K562 (cell line): Measurements from ENCODE around the gene ZNF69. TPM values are rescaled to one million over a fixed set of nuclear protein-coding genes. Genes with fewer than 3 reads are reported as not detected.
A peak's percentile ranks its signal among the peaks of the same experiment; 100 is the strongest.

Experiments
- ATAC-seq: fragments of 200-7000 bp; cut with Tn5 transposase; 3 replicates; pipeline ENCODE4 v1.9.1; 2020; ENCODE audit warnings: moderate library complexity
- BruUV-seq: library from RNA; stranded (reverse); fragments of 400-500 nt; replicated peaks from 2 replicates; lab custom pipeline; 2021; lab: Mats Ljungman, UMichigan
- CTCF ChIA-PET: fragments of 300-600 bp; formaldehyde crosslinking; extraction: SDS; loops from one replicate; lab custom pipeline; 2021; ENCODE audit warnings: low intra/inter-chr PET ratio; lab: Yijun Ruan, JAX
- POLR2A ChIA-PET: fragments of 300-600, 350-650 bp; sonication (Branson Sonifier 250); formaldehyde crosslinking; extraction: SDS; loops from one replicate; lab custom pipeline; 2021; ENCODE audit warnings: antibody characterized with exemption, inconsistent platforms; lab: Yijun Ruan, JAX
- DNase-seq, 4 experiments: peaks; one replicate each; pipeline versions ENCODE4 v3.0.0 to v3.0.0-alpha.2; 2011 to 2018; ENCODE audit warnings: low spot score in 3 of 4, mixed read lengths in 3 of 4; ENCODE audit errors: extremely low read depth in 1 of 4
- FAIRE-seq: peaks from 2 replicates; lab custom pipeline; 2011; peaks lifted over from hg19 to GRCh38; lab: Jason Lieb, UNC
- H2AFZ ChIP-seq: 2 replicates; pipeline ENCODE4 v1.6.0; 2011; ENCODE audit warnings: low read depth, low read length, control low read depth, inconsistent platforms
- H3K27ac ChIP-seq: fragments of 200-600 bp; 3 replicates; pipeline ENCODE4 v1.8.0; 2011; ENCODE audit warnings: low read depth, mild to moderate bottlenecking, control low read depth, inconsistent platforms, low read length, moderate library complexity, mixed read lengths; ENCODE audit errors: extremely low read depth
- H3K27me3 ChIP-seq, 2 experiments: fragments of 300-600 bp in 1 of 2; 2 replicates in 1 of 2; 3 replicates in 1 of 2; pipeline versions ENCODE4 v1.6.0 to v1.8.0; 2011; ENCODE audit warnings: inconsistent platforms in 2 of 2, low read length in 2 of 2, mild to moderate bottlenecking in 1 of 2, mixed read lengths in 1 of 2, moderate library complexity in 1 of 2; ENCODE audit not compliant: control insufficient read depth in 2 of 2, insufficient read depth in 2 of 2
- H3K36me3 ChIP-seq: fragments of 300-600 bp; 3 replicates; pipeline ENCODE4 v1.8.0; 2011; ENCODE audit warnings: mild to moderate bottlenecking, low read length, inconsistent platforms; ENCODE audit not compliant: control insufficient read depth, insufficient read depth
- H3K4me1 ChIP-seq, 2 experiments: fragments of 200-600 bp in 1 of 2; replicated peaks in 1 of 2; 2 replicates in 1 of 2; 3 replicates in 1 of 2; pipeline versions ENCODE4 v1.5.1 to v1.8.0; 2011; ENCODE audit warnings: inconsistent platforms in 2 of 2, low read length in 2 of 2, mild to moderate bottlenecking in 1 of 2, mixed read lengths in 1 of 2, moderate library complexity in 1 of 2; ENCODE audit not compliant: control insufficient read depth in 2 of 2, insufficient read depth in 2 of 2
- H3K4me2 ChIP-seq: 2 replicates; pipeline ENCODE4 v1.6.1; 2011; ENCODE audit warnings: low read length, control low read depth, inconsistent platforms, mixed read lengths; ENCODE audit not compliant: insufficient read depth
- H3K4me3 ChIP-seq: fragments of 200-600 bp; sonication (generic), shearing (Covaris generic); 2 replicates; pipeline ENCODE4 v1.5.1; 2016; ENCODE audit warnings: control low read depth, inconsistent platforms
- H3K79me2 ChIP-seq: fragments of 200-600 bp; 3 replicates; pipeline ENCODE4 v1.8.0; 2011; ENCODE audit warnings: low read length, inconsistent platforms; ENCODE audit not compliant: control insufficient read depth, insufficient read depth
- H3K9ac ChIP-seq, 2 experiments: 2 replicates each; pipeline versions ENCODE4 v1.6.0 to v1.6.1; 2011; ENCODE audit warnings: low read depth in 2 of 2, low read length in 2 of 2, control low read depth in 1 of 2, inconsistent platforms in 1 of 2, mild to moderate bottlenecking in 1 of 2, mixed read lengths in 1 of 2; ENCODE audit not compliant: insufficient read depth in 1 of 2
- H3K9me1 ChIP-seq: one replicate; pipeline ENCODE4 v1.6.0; 2011; ENCODE audit warnings: inconsistent platforms, mild to moderate bottlenecking, low read length, moderate library complexity; ENCODE audit not compliant: control insufficient read depth, insufficient read depth
- H3K9me3 ChIP-seq: replicated peaks from 2 replicates; pipeline ENCODE4 v1.5.1; 2011; ENCODE audit warnings: low read depth, low read length, inconsistent platforms; ENCODE audit not compliant: control insufficient read depth, insufficient read depth
- H4K20me1 ChIP-seq: replicated peaks from 2 replicates; pipeline ENCODE4 v1.6.1; 2011; ENCODE audit warnings: low read length, inconsistent platforms, mixed read lengths; ENCODE audit not compliant: control insufficient read depth, insufficient read depth
- BDP1 ChIP-seq: IDR thresholded peaks from 3 replicates; pipeline ENCODE4 v1.6.1; 2011; ENCODE audit not compliant: insufficient read length, insufficient read depth
- C11orf30 ChIP-seq: fragments of 450-650 bp; IDR thresholded peaks from 2 replicates; pipeline ENCODE4 v1.6.1; 2016; ENCODE audit warnings: low read depth, mild to moderate bottlenecking
- CEBPG ChIP-seq, 3 experiments: fragments of 200-800 bp in 1 of 3; sonication (Bioruptor generic) in 1 of 3; sonication (generic) in 1 of 3; formaldehyde crosslinking in 1 of 3; IDR thresholded peaks in 2 of 3; conservative IDR thresholded peaks in 1 of 3; 2 replicates each; pipeline versions ENCODE4 v1.6.1 to v1.8.0; 2016 to 2022; ENCODE audit warnings: missing compliant biosample characterization in 2 of 3, missing genetic modification characterization in 2 of 3, mild to moderate bottlenecking in 1 of 3, missing genetic modification reagents in 1 of 3
- NFE2L1 ChIP-seq: fragments of 450-650 bp; IDR thresholded peaks from 2 replicates; pipeline ENCODE4 v1.6.1; 2016; ENCODE audit warnings: missing genetic modification characterization, low read depth, mild to moderate bottlenecking, missing compliant biosample characterization, moderate library complexity, borderline replicate concordance
- SIRT6 ChIP-seq: IDR thresholded peaks from one replicate; pipeline ENCODE4 v1.6.1; 2012; ENCODE audit warnings: low read depth, mild to moderate bottlenecking, control low read depth, inconsistent platforms, low read length, moderate library complexity
- SMC3 ChIP-seq: conservative IDR thresholded peaks from 2 replicates; pipeline ENCODE4 v1.6.1; 2011; ENCODE audit warnings: low read depth, low read length, improper control_type of control experiment; ENCODE audit not compliant: insufficient read depth
- SREBF2 ChIP-seq: sonication (generic); formaldehyde crosslinking; IDR thresholded peaks from 2 replicates; pipeline ENCODE4 v1.4.0; 2020; ENCODE audit warnings: mild to moderate bottlenecking, missing genetic modification reagents
- TRIM24 ChIP-seq, 2 experiments: fragments of 450-650 bp; IDR thresholded peaks; 2 replicates each; pipeline ENCODE4 v1.6.1; 2016
- ZBED1 ChIP-seq: IDR thresholded peaks from 2 replicates; pipeline ENCODE4 v1.6.1; 2014
- ZNF316 ChIP-seq: fragments of 450-650 bp; IDR thresholded peaks from 2 replicates; pipeline ENCODE4 v1.6.1; 2016
- ZNF384 ChIP-seq: IDR thresholded peaks from 2 replicates; pipeline ENCODE4 v1.6.1; 2012; ENCODE audit warnings: low read depth, low read length, improper control_type of control experiment
- ZNF41 ChIP-seq: fragments of 250-450 bp; sonication (Bioruptor Pico); conservative IDR thresholded peaks from 2 replicates; pipeline ENCODE4 v1.4.0; 2020; ENCODE audit warnings: mild to moderate bottlenecking
- ZSCAN32 ChIP-seq: fragments of 450-650 bp; formaldehyde crosslinking; IDR thresholded peaks from 2 replicates; pipeline ENCODE4 v1.4.0; 2020; ENCODE audit warnings: mild to moderate bottlenecking, moderate library complexity
- WGBS: fragments of 100-300 bp; shearing (Covaris generic); methylation state at CpG from one replicate; pipeline ENCODE4 v1.1.6; 2016; ENCODE audit warnings: low coverage, mixed read lengths; ENCODE audit not compliant: insufficient coverage; ENCODE audit errors: missing lambda C conversion rate; 5-methylcytosine and 5-hydroxymethylcytosine counted together
- in situ Hi-C: fragments of 300-500 bp; cut with MboI; formaldehyde crosslinking; loops from 4 replicates; pipeline ENCODE4 v1.15.0; 2018; ENCODE audit warnings: inconsistent platforms, mixed read lengths
- intact Hi-C: fragments of 100-400 bp; cut with micrococcal nuclease; formaldehyde crosslinking; loops from 2 replicates; pipeline ENCODE4 v1.14.2; 2022
- polyA plus RNA-seq, 8 experiments: library from polyadenylated mRNA; depleted of rRNA in 4 of 8; stranded (reverse) in 5 of 8; unstranded in 3 of 8; fragments of >200 nt; fragmentation: Nextera tagmentation in 2 of 8; fragmentation: Illumina TruSeq in 1 of 8; extraction: Ambion mirVana in 2 of 8; extraction: Trizol in 1 of 8; gene quantifications; 2 replicates each; pipeline versions ENCODE4 v1.2.1 to v1.2.3, GENCODE V29; 2011 to 2014; ENCODE audit warnings: inconsistent platforms in 1 of 8, missing spikeins in 1 of 8
- total RNA-seq, 7 experiments: library from RNA; depleted of rRNA in 6 of 7; stranded (reverse); fragments of >200 nt in 6 of 7; fragmentation: Illumina TruSeq in 2 of 7; extraction: Trizol in 2 of 7; gene quantifications; 2 replicates each; pipeline versions ENCODE4 v1.2.1 to v1.2.3, GENCODE V29; 2011 to 2021; ENCODE audit warnings: low replicate concordance in 1 of 7
- TF ChIP-seq, protein P1 (sequence below), 2 experiments: fragments of 450-650 bp in 1 of 2; sonication (generic) in 1 of 2; formaldehyde crosslinking in 1 of 2; IDR thresholded peaks in 1 of 2; conservative IDR thresholded peaks in 1 of 2; 2 replicates each; pipeline versions ENCODE4 v1.6.1 to v1.8.1; 2016 to 2023; ENCODE audit warnings: mild to moderate bottlenecking in 2 of 2, moderate library complexity in 2 of 2, inconsistent platforms in 1 of 2, missing genetic modification reagents in 1 of 2
- TF ChIP-seq, protein P2 (sequence below), 2 experiments: fragments of 150-350 bp in 1 of 2; IDR thresholded peaks; 2 replicates each; pipeline ENCODE4 v1.6.1; 2012 to 2016; ENCODE audit warnings: low read depth in 2 of 2, low read length in 2 of 2, mild to moderate bottlenecking in 1 of 2, moderate library complexity in 1 of 2
- TF ChIP-seq, protein P3 (sequence below): sonication (generic); formaldehyde crosslinking; IDR thresholded peaks from 2 replicates; pipeline ENCODE4 v1.4.0; 2020; ENCODE audit warnings: mild to moderate bottlenecking, missing genetic modification reagents

The ZNF69 gene
- total and polyA plus RNA-seq, 9 of the 15 experiments (the other 6 are each of a cell fraction or from before 2014, with no cell fraction given) = 2.3 to 5.4 (median 3.6) TPM

DNA sequence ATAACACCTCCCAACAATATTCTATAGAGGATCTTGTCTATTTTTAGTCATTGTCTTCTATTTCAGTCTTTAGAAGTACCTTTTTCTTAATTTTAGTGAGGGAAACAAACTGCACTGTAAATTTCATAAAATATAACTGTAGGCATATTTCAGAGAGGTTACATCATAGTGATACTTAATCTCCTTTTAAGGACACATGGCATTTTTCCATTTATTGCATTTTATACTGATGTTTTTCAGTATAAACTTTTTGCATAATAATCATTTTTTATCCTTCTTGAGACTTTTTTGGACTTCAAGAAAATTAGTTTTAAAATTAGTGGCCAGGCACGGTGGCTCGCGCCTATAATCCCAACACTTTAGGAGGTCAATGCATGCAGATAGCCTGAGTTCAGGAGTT, 43.9 kb downstream of the ZNF69 start:
- no TSS peak for BruUV-seq
- Histone ChIP-seq H3K4me2 (no peak overlapping the region), H4K20me1 (no peaks in the 10 kb centered on the region), H3K4me3 (no peak overlapping the region), H3K79me2 (peaks cover 78% of the 10 kb centered on the region), H3K9ac (no peak overlapping the region), H3K4me1 (peaks cover 0 to under 1% of the 10 kb centered on the region in 2 experiments; a peak in 2 of 5 replicates), H2AFZ (no peak overlapping the region), H3K27ac (no peak overlapping the region), H3K36me3 (peaks cover 46% of the 10 kb centered on the region), H3K9me3 (peaks cover 2% of the 10 kb centered on the region; the same call in 1 of the 2 replicates), H3K9me1 (no peaks in the 10 kb centered on the region), H3K27me3 (no peaks in the 10 kb centered on the region)
- DNase-seq (no peak), FAIRE-seq (no peak), ATAC-seq (no peak)
- POLR2A ChIA-PET = no interaction called here
- WGBS = 100% methylated on average over 3 of the region's 3 CpGs
- no peak for TF ChIP-seq ZBED1
- TF ChIP-seq, protein P1, sequence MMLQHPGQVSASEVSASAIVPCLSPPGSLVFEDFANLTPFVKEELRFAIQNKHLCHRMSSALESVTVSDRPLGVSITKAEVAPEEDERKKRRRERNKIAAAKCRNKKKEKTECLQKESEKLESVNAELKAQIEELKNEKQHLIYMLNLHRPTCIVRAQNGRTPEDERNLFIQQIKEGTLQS (IDR thresholded peaks at IDR 0.05) = 0 out of 2 replicates have a peak, but pooled peaks have one; percentile 12
- TF ChIP-seq, protein P1 (CRISPR knock-in tag; conservative IDR thresholded peaks at IDR 0.05) = no peak
- TF ChIP-seq TRIM24 (IDR thresholded peaks at IDR 0.05) = peak; percentile 52 to 85; a peak in 2 of 4 replicates
- TF ChIP-seq ZNF384 = no peak
- TF ChIP-seq, protein P2, sequence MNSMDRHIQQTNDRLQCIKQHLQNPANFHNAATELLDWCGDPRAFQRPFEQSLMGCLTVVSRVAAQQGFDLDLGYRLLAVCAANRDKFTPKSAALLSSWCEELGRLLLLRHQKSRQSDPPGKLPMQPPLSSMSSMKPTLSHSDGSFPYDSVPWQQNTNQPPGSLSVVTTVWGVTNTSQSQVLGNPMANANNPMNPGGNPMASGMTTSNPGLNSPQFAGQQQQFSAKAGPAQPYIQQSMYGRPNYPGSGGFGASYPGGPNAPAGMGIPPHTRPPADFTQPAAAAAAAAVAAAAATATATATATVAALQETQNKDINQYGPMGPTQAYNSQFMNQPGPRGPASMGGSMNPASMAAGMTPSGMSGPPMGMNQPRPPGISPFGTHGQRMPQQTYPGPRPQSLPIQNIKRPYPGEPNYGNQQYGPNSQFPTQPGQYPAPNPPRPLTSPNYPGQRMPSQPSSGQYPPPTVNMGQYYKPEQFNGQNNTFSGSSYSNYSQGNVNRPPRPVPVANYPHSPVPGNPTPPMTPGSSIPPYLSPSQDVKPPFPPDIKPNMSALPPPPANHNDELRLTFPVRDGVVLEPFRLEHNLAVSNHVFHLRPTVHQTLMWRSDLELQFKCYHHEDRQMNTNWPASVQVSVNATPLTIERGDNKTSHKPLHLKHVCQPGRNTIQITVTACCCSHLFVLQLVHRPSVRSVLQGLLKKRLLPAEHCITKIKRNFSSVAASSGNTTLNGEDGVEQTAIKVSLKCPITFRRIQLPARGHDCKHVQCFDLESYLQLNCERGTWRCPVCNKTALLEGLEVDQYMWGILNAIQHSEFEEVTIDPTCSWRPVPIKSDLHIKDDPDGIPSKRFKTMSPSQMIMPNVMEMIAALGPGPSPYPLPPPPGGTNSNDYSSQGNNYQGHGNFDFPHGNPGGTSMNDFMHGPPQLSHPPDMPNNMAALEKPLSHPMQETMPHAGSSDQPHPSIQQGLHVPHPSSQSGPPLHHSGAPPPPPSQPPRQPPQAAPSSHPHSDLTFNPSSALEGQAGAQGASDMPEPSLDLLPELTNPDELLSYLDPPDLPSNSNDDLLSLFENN (IDR thresholded peaks at IDR 0.05; ENCODE audit: low read depth in 2 of 2, low read length in 2 of 2) = no peak
- TF ChIP-seq SREBF2 (CRISPR knock-in tag) = no peak
- no peak for TF ChIP-seq ZSCAN32
- TF ChIP-seq SIRT6 = no peak
- no peak for TF ChIP-seq NFE2L1 (tag)
- TF ChIP-seq ZNF316 = peak; percentile 82
- TF ChIP-seq BDP1 = no peak
- TF ChIP-seq, protein P3, sequence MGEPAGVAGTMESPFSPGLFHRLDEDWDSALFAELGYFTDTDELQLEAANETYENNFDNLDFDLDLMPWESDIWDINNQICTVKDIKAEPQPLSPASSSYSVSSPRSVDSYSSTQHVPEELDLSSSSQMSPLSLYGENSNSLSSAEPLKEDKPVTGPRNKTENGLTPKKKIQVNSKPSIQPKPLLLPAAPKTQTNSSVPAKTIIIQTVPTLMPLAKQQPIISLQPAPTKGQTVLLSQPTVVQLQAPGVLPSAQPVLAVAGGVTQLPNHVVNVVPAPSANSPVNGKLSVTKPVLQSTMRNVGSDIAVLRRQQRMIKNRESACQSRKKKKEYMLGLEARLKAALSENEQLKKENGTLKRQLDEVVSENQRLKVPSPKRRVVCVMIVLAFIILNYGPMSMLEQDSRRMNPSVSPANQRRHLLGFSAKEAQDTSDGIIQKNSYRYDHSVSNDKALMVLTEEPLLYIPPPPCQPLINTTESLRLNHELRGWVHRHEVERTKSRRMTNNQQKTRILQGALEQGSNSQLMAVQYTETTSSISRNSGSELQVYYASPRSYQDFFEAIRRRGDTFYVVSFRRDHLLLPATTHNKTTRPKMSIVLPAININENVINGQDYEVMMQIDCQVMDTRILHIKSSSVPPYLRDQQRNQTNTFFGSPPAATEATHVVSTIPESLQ (CRISPR knock-in tag) = no peak
- TF ChIP-seq C11orf30 = peak; percentile 77
- TF ChIP-seq CEBPG (CRISPR knock-in tag; IDR thresholded peaks at IDR 0.05) = no peak
- peak in 1 of 2 experiments; percentile 66; a peak in 2 of 4 replicates for TF ChIP-seq CEBPG (tag; conservative IDR thresholded peaks at IDR 0.05 in 1 of 2, IDR thresholded peaks at IDR 0.05 in 1 of 2)
- no peak for TF ChIP-seq SMC3
- no peak for TF ChIP-seq ZNF41 (CRISPR knock-in tag)
- intact Hi-C loops = no loop called here
- in situ Hi-C loops = no loop called here
- CTCF ChIA-PET = no interaction called here
